Mucosa of descending colon (tissue), 3 donors: ENCODE measurements around the gene RAD54L. TPM values are rescaled to one million over a fixed set of nuclear protein-coding genes. Genes with fewer than 3 reads are reported as not detected.
A peak's percentile ranks its signal among the peaks of the same experiment; 100 is the strongest.

Experiments
- ATAC-seq: fragments of 200-7000 bp; cut with Tn5 transposase; one replicate; pipeline ENCODE4 v1.9.1; 2020; ENCODE audit warnings: mild to moderate bottlenecking, moderate library complexity
- DNase-seq, 3 donors: peaks; one replicate each; pipeline ENCODE4 v3.0.0-alpha.2; 2020
- H3K36me3 ChIP-seq: fragments of 200-600 bp; one replicate; pipeline ENCODE4 v1.8.0; 2021; ENCODE audit warnings: low read depth, mild to moderate bottlenecking
- H3K4me1 ChIP-seq: fragments of 200-600 bp; one replicate; pipeline ENCODE4 v1.8.0; 2021; ENCODE audit warnings: low read depth, mild to moderate bottlenecking
- H3K4me3 ChIP-seq: fragments of 200-600 bp; one replicate; pipeline ENCODE4 v1.8.0; 2021; ENCODE audit warnings: mild to moderate bottlenecking
- H3K9me3 ChIP-seq: fragments of 200-600 bp; one replicate; pipeline ENCODE4 v1.8.0; 2021; ENCODE audit warnings: mild to moderate bottlenecking
- intact Hi-C, 2 donors: fragments of 100-400 bp; cut with DNase I in 1 of 2; cut with micrococcal nuclease in 1 of 2; formaldehyde crosslinking; loops; one replicate each; pipeline versions ENCODE4 v1.11.0 to v1.11.1; 2022; cut with DNase I, micrococcal nuclease
- total RNA-seq, 3 donors: library from RNA; stranded (reverse); fragmentation: NEBNext Ultra II Directional in 2 of 3; extraction: Animal tissue kit (Norgen Biotek cat#: 25700) in 2 of 3; gene quantifications; one replicate each; pipeline versions ENCODE4 v1.2.1 to v1.2.4, GENCODE V29; 2021 to 2023
- TF ChIP-seq, protein P1 (sequence below): fragments of 200-600 bp; IDR thresholded peaks from one replicate; pipeline ENCODE4 v1.8.0; 2022; ENCODE audit warnings: antibody characterized with exemption, mild to moderate bottlenecking
- donor health status: DM: no; HTN: no; CAD: no; lungs with moderate emphysema.
- donor health status: DM: no; HTN: no; CAD: no.
- donor health status: DM: no; HTN: yes; CAD: no.

The RAD54L gene
- total RNA-seq, 3 donors from 2014 or later = 3.0 to 8.0 (median 3.6) TPM

DNA sequence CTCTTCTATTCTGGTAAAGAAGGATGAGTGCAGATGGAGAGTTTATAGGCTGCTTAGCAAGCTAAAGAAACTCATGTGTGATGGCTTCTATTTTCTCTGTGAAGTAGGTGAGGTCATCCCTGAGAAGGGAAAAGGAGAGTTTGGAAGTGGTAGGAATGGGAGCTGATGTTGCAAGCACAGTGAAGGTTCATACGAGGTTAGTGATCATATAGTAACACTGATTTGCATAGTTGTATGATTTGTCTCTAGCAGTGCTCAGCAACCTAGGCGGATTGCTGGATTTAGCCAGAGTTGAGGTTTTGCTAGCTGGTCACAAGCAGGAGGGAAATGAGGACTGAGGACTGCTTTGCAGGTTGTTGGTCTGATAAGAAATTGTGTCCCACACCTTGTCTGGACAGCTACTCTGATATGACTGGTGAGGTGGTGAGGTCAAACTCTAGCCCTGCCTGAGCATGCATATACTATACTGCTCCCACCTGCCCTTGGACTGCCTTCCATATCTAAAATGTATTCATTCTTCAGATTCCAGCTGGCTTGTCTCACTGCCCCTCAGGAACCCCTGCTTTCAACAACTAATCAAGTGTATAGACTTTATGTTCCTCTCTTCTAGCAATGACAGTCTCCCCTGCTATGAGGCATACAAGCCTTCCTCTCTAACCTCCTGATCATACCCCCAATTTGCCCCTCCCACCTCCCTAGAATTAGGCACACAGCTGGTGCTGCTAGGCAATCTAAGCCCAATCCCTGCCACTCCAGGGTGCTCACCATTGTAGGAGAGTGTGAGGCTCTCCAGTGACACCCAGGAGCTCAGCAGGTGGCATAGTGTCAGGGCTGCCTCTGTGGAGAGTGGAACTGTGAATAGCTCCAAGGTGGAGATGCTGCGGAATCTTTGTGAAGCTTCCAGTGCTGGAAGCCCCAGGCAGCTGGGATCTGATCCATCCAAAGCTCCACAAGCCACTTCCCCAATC lies 37.3 kb downstream of the RAD54L start:
- ATAC-seq (no peak), DNase-seq (no peak)
- TF ChIP-seq, protein P1, sequence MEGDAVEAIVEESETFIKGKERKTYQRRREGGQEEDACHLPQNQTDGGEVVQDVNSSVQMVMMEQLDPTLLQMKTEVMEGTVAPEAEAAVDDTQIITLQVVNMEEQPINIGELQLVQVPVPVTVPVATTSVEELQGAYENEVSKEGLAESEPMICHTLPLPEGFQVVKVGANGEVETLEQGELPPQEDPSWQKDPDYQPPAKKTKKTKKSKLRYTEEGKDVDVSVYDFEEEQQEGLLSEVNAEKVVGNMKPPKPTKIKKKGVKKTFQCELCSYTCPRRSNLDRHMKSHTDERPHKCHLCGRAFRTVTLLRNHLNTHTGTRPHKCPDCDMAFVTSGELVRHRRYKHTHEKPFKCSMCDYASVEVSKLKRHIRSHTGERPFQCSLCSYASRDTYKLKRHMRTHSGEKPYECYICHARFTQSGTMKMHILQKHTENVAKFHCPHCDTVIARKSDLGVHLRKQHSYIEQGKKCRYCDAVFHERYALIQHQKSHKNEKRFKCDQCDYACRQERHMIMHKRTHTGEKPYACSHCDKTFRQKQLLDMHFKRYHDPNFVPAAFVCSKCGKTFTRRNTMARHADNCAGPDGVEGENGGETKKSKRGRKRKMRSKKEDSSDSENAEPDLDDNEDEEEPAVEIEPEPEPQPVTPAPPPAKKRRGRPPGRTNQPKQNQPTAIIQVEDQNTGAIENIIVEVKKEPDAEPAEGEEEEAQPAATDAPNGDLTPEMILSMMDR = no peak
- Histone ChIP-seq H3K4me3 (no peak overlapping the region), H3K36me3 (peaks cover 3% of the 10 kb centered on the region), H3K4me1 (no peaks in the 10 kb centered on the region), H3K9me3 (no peaks in the 10 kb centered on the region)
- intact Hi-C loops = no loop called here

DNA sequence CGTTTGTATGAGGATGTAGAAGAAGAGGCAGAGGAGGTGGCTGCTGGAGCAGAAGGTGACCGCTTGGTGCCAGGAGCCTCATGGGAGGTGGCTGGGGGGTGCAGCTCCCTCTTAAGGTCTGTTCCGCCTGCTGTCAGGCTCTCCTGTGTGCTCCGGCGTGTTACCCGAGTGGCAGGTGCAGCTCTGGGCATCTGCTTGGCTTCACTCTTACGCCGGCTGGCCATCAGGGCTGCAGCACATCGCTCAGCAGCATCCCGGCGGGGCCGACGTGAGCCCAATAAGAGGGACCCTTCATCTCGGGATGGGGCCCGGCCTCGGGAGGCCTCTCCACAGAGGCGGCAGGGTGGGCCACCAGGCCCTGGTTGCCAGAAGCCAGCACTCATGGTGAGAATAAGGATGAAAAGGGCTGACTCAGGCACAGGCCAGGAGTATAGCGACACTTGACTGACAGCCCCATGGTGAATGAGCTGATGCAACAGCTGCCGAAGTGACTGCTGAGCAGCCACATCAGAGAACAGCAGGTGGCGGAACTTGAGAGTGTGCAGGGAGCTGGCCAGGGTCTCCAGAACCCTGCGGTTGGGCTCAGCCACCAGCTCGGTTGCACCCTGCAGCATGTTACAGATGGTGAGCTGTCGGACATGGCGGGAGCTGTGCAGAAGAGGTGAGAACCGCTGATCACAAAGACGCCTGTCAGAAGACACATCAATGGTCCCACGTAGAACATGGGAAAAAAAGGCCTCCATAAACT lies 38.3 kb downstream of the RAD54L start:
- no peaks in the 10 kb centered on the region for H3K4me1 ChIP-seq
- no peaks in the 10 kb centered on the region for H3K9me3 ChIP-seq
- H3K36me3 ChIP-seq = peaks cover 3% of the 10 kb centered on the region
- DNase-seq (no peak), ATAC-seq (peak; percentile 18)
- intact Hi-C loops = no loop called here
- no peak overlapping the region for H3K4me3 ChIP-seq
- TF ChIP-seq, protein P1 = no peak

DNA sequence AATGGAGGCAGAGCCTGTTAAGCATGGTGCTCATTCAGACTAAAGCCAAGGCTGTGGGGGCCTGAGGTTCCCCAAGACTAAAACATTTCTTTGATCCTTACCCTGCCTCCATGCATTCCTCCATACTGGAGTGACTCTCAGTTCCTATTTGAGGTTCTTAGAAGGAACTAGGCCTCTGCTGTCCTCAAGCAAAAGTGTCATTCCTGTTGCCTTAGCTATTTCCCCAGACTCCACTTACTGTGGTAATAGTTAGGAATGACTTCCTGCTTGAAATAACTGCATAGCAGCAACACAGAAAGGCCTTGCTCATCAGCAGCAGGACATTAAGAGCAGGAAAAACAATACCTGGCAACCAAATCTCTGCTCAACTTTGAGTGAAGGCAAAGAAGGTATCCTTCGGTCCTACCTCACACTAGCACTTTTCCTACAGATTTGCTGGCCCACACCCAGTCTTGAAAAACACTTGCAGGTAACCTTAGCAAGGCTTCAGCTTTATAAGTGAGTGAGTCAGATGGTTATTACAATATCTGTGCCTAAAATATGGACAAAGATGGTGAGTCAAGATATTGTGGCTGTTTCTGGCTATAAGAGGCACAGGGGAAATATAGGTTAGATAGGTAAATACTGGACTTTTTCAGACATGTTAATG lies 41.0 kb downstream of the RAD54L start:
- H3K4me3 ChIP-seq = no peak overlapping the region
- no peaks in the 10 kb centered on the region for H3K4me1 ChIP-seq
- ATAC-seq = peak; percentile 37
- intact Hi-C loops = no loop called here
- TF ChIP-seq, protein P1 = no peak
- no peaks in the 10 kb centered on the region for H3K9me3 ChIP-seq
- H3K36me3 ChIP-seq = peaks cover 3% of the 10 kb centered on the region
- no peak for DNase-seq

DNA sequence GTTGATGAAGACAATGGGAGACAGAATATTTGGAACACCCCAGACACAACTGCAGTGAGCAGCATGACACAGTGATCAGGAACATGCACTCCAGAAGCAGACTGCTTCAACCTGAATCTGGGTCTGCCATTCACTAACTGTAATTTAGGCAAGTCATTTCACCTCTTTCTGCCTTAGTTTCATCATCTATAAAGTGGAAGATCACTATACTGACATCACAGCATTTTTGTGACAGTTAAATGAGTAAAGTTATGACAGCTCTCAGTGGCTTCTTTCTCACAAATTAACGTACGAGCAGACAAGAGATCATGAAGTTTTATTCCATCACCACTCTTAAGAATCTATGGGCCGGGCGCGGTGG lies 41.6 kb downstream of the RAD54L start:
- no peak overlapping the region for H3K4me3 ChIP-seq
- TF ChIP-seq, protein P1 = no peak
- DNase-seq (no peak), ATAC-seq (no peak)
- peaks cover 3% of the 10 kb centered on the region for H3K36me3 ChIP-seq
- H3K9me3 ChIP-seq = no peaks in the 10 kb centered on the region
- H3K4me1 ChIP-seq = no peaks in the 10 kb centered on the region
- intact Hi-C loops = no loop called here

DNA sequence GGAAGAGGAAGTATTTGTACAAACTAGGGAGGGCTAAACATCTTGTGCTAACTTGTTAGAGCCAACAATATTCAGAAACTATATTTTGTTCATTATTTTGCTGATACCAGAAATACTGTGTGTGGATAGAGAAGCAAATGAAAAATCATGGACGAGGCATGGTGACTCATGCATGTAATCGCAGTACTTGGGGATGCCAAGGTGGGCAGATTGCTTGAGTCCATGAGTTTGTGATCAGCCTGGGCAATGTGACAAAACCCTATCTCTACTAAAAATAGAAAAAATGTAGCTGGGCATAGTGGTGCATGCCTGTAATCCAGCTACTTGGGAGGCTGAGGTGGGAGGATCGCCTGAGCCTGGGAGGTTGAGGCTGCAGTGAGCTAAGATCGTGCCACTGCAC lies 42.4 kb downstream of the RAD54L start:
- H3K4me3 ChIP-seq = no peak overlapping the region
- no peaks in the 10 kb centered on the region for H3K36me3 ChIP-seq
- TF ChIP-seq, protein P1 = no peak
- H3K4me1 ChIP-seq = no peaks in the 10 kb centered on the region
- ATAC-seq = no peak
- no peak for DNase-seq
- no peaks in the 10 kb centered on the region for H3K9me3 ChIP-seq
- intact Hi-C loops = no loop called here
